NT2/D1 (cell line): Measurements from ENCODE around the gene CAGE1.
A peak's percentile ranks its signal among the peaks of the same experiment; 100 is the strongest.

ENCODE experiments used
- DNase-seq: peaks from one replicate; pipeline ENCODE4 v3.0.0-alpha.2; 2011; ENCODE audit warnings: low read depth, low spot score
- H3K27me3 ChIP-seq: 2 replicates; pipeline ENCODE4 v1.6.0; 2011; ENCODE audit warnings: mild to moderate bottlenecking; ENCODE audit not compliant: insufficient read length, insufficient read depth
- H3K36me3 ChIP-seq: 2 replicates; pipeline ENCODE4 v1.6.1; 2011; ENCODE audit warnings: mild to moderate bottlenecking, low read length, mixed read lengths; ENCODE audit not compliant: insufficient read depth, insufficient read length
- H3K4me1 ChIP-seq: 2 replicates; pipeline ENCODE4 v1.5.1; 2011; ENCODE audit not compliant: insufficient read depth, insufficient read length
- H3K4me3 ChIP-seq: 2 replicates; pipeline ENCODE4 v1.5.1; 2011; ENCODE audit warnings: low read depth; ENCODE audit not compliant: insufficient read length
- H3K9ac ChIP-seq: 2 replicates; pipeline ENCODE4 v1.6.0; 2011; ENCODE audit warnings: low read depth; ENCODE audit not compliant: insufficient read length
- H3K9me3 ChIP-seq: 2 replicates; pipeline ENCODE4 v1.5.1; 2011; ENCODE audit warnings: mild to moderate bottlenecking, low read length; ENCODE audit not compliant: insufficient read depth
- SUZ12 ChIP-seq: IDR thresholded peaks from 2 replicates; pipeline ENCODE4 v1.6.1; 2011; ENCODE audit not compliant: insufficient read length, insufficient read depth; ENCODE audit errors: extremely low read depth
- YY1 ChIP-seq: IDR thresholded peaks from 2 replicates; pipeline ENCODE4 v1.6.1; 2011; ENCODE audit not compliant: insufficient read length, insufficient read depth
- ZNF274 ChIP-seq: IDR thresholded peaks from 2 replicates; pipeline ENCODE4 v1.6.1; 2011; ENCODE audit warnings: mild to moderate bottlenecking, low read depth, low read length

CAGE1 gene

GRCh38 chr6:7406743-7407142 lies 17.2 kb upstream of the CAGE1 start:
- H3K36me3 ChIP-seq = peaks cover 76% of the 10 kb centered on the region

GRCh38 chr6:7404546-7404945 lies 15.0 kb upstream of the CAGE1 start:
- no peak overlapping the region for H3K4me3 ChIP-seq
- no peaks in the 10 kb centered on the region for H3K4me1 ChIP-seq
- no peaks in the 10 kb centered on the region for H3K27me3 ChIP-seq
- no peak for DNase-seq
- H3K9me3 ChIP-seq = no peaks in the 10 kb centered on the region
- no peak overlapping the region for H3K9ac ChIP-seq
- peaks cover 74% of the 10 kb centered on the region for H3K36me3 ChIP-seq
- TF ChIP-seq SUZ12 (no peak), YY1 (no peak), ZNF274 (no peak)

More at GRCh38 chr6:7406743-7407142, 17.2 kb upstream of the CAGE1 start:
- H3K4me3 ChIP-seq = no peak overlapping the region
- no peak overlapping the region for H3K9ac ChIP-seq
- H3K9me3 ChIP-seq = no peaks in the 10 kb centered on the region
- no peaks in the 10 kb centered on the region for H3K4me1 ChIP-seq
- no peak for TF ChIP-seq SUZ12
- no peak for TF ChIP-seq ZNF274
- TF ChIP-seq YY1 = no peak
- DNase-seq = no peak
- H3K27me3 ChIP-seq = no peaks in the 10 kb centered on the region

- no peaks in the 10 kb centered on the region for H3K4me1 ChIP-seq
- H3K27me3 ChIP-seq = no peaks in the 10 kb centered on the region
- no peaks in the 10 kb centered on the region for H3K9me3 ChIP-seq
- peaks cover 77% of the 10 kb centered on the region for H3K36me3 ChIP-seq
- DNase-seq = no peak
- TF ChIP-seq YY1 (no peak), SUZ12 (no peak), ZNF274 (no peak)
- H3K9ac ChIP-seq = no peak overlapping the region
- H3K4me3 ChIP-seq = no peak overlapping the region
Measured at GRCh38 chr6:7402716-7403115, 13.2 kb upstream of the CAGE1 start.

GRCh38 chr6:7401075-7401474 lies 11.5 kb upstream of the CAGE1 start:
- H3K4me3 ChIP-seq = no peak overlapping the region
- TF ChIP-seq YY1 (no peak), SUZ12 (no peak), ZNF274 (no peak)
- H3K36me3 ChIP-seq = peaks cover 76% of the 10 kb centered on the region
- no peaks in the 10 kb centered on the region for H3K27me3 ChIP-seq
- DNase-seq = no peak
- H3K9me3 ChIP-seq = no peaks in the 10 kb centered on the region
- H3K9ac ChIP-seq = no peak overlapping the region
- H3K4me1 ChIP-seq = no peaks in the 10 kb centered on the region

- no peak overlapping the region for H3K9ac ChIP-seq
- no peak for DNase-seq
- no peaks in the 10 kb centered on the region for H3K27me3 ChIP-seq
- no peaks in the 10 kb centered on the region for H3K4me1 ChIP-seq
- no peak overlapping the region for H3K4me3 ChIP-seq
- H3K36me3 ChIP-seq = peaks cover 46% of the 10 kb centered on the region
- no peak for TF ChIP-seq SUZ12
- no peak for TF ChIP-seq YY1
- TF ChIP-seq ZNF274 = no peak
- no peaks in the 10 kb centered on the region for H3K9me3 ChIP-seq
Measured at GRCh38 chr6:7392402-7392801, 2.9 kb upstream of the CAGE1 start.

GRCh38 chr6:7391151-7391550 lies 1.6 kb upstream of the CAGE1 start:
- Histone ChIP-seq H3K9ac (no peak overlapping the region), H3K4me3 (peak overlapping the region; percentile 88), H3K36me3 (peaks cover 35% of the 10 kb centered on the region), H3K9me3 (no peaks in the 10 kb centered on the region), H3K4me1 (no peaks in the 10 kb centered on the region), H3K27me3 (no peaks in the 10 kb centered on the region)
- no peak for DNase-seq
- TF ChIP-seq YY1 = no peak

- peak overlapping the region; percentile 88 for H3K4me3 ChIP-seq
- peak; percentile 3 for DNase-seq
- H3K36me3 ChIP-seq = peaks cover 27% of the 10 kb centered on the region
- no peaks in the 10 kb centered on the region for H3K4me1 ChIP-seq
- TF ChIP-seq YY1 (no peak), ZNF274 (no peak), SUZ12 (no peak)
- no peaks in the 10 kb centered on the region for H3K27me3 ChIP-seq
- peak overlapping the region; percentile 92 for H3K9ac ChIP-seq
- no peaks in the 10 kb centered on the region for H3K9me3 ChIP-seq
Measured at GRCh38 chr6:7390226-7390878, 810 bp upstream of the CAGE1 start.
